Measurements from ENCODE around the gene COLEC12. TPM values are rescaled to one million over a fixed set of nuclear protein-coding genes. Genes with fewer than 3 reads are reported as not detected.

Gene COLEC12
- total RNA-seq, 1 experiment from 2014 or later: not detected

DNA sequence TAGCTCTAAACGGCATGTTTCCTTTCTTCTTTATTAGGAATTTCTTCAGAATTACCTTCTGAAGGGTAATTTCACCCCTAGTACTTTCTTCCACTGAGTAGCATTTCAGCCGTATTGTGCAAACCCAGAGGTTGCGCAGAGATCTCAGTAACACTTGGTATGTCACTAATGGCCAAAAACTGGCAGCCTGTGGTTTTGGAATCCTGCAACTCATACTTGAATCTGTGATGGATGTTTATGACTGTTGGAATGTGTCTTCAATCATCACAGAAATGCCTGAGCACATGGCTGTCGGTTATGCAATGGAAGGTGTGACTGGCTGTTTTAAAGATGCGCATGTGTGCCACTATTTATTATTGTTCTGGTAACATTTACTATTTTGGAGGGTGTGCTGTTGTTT lies 100.0 kb downstream of the COLEC12 start:
- Histone ChIP-seq H3K9ac (ENCODE audit: low read length) (no peak overlapping the region), H3K4me3 (replicated peaks in 1 of 2; ENCODE audit: low read depth in 1 of 2, low read length in 2 of 2) (no peak overlapping the region), H3K79me2 (ENCODE audit: insufficient read depth, low read length) (no peaks in the 10 kb centered on the region), H3K4me2 (ENCODE audit: low read length) (no peak overlapping the region), H3K27ac (ENCODE audit: low read depth, low read length) (no peak overlapping the region), H2AFZ (ENCODE audit: low read depth, low read length, poor library complexity, severe bottlenecking) (no peak overlapping the region), H4K20me1 (ENCODE audit: insufficient read depth) (no peaks in the 10 kb centered on the region), H3K9me2 (ENCODE audit: insufficient read depth) (no peaks in the 10 kb centered on the region), H3K4me1 (ENCODE audit: control insufficient read depth in 1 of 2, insufficient read depth in 2 of 2, low read length in 2 of 2) (no peaks in the 10 kb centered on the region), H3K9me3 (ENCODE audit: control insufficient read depth in 1 of 2, insufficient read depth in 1 of 2, low read depth in 1 of 2, low read length in 2 of 2) (no peaks in the 10 kb centered on the region), H3K27me3 (ENCODE audit: insufficient read depth, low read length) (0 out of 2 replicates have a peak, but pooled peaks cover 6% of the 10 kb centered on the region), H3K36me3 (ENCODE audit: control insufficient read depth in 1 of 2, insufficient read depth in 2 of 2, low read length in 2 of 2) (no peaks in the 10 kb centered on the region)
- BruUV-seq (replicated peaks): no TSS peak
- ChIA-PET CTCF (no interaction called here), POLR2A (no interaction called here), RAD21 (ENCODE audit: low non-redundant PET in 1 of 2, low total read pairs in 2 of 2, uncharacterized antibody in 2 of 2, unreplicated experiment in 2 of 2) (no interaction called here)
- intact Hi-C loops (cut with micrococcal nuclease): loop anchor here (5.0 kb wide), 1 partner anchor 52 kb away; no protein-coding TSS in a partner anchor
- ATAC-seq (no peak), DNase-seq (ENCODE audit: low read depth, low spot score) (no peak)
- TF ChIP-seq TCF7L2 (IDR thresholded peaks at IDR 0.05; ENCODE audit: borderline replicate concordance, extremely low read depth, insufficient read depth, insufficient read length) (no peak), JUND (IDR thresholded peaks at IDR 0.05) (no peak), EGR1 (IDR thresholded peaks at IDR 0.05; ENCODE audit: low read depth) (no peak), FOSL1 (IDR thresholded peaks at IDR 0.05; ENCODE audit: low read depth) (no peak), SIN3A (IDR thresholded peaks at IDR 0.05; ENCODE audit: low read depth) (no peak), EZH2 (IDR thresholded peaks at IDR 0.05) (no peak), SRF (IDR thresholded peaks at IDR 0.05; ENCODE audit: low read depth) (no peak), ZNF274 (IDR thresholded peaks at IDR 0.05; ENCODE audit: low read depth, low read length) (no peak), ZFX (IDR thresholded peaks at IDR 0.05) (no peak), CEBPB (IDR thresholded peaks at IDR 0.05; ENCODE audit: low read depth) (no peak), POLR2AphosphoS5 (IDR thresholded peaks at IDR 0.05; ENCODE audit: low read depth, low read length) (no peak), SP1 (IDR thresholded peaks at IDR 0.05; ENCODE audit: low read depth) (no peak), EZH2phosphoT487 (IDR thresholded peaks at IDR 0.05; ENCODE audit: borderline replicate concordance) (no peak)

DNA sequence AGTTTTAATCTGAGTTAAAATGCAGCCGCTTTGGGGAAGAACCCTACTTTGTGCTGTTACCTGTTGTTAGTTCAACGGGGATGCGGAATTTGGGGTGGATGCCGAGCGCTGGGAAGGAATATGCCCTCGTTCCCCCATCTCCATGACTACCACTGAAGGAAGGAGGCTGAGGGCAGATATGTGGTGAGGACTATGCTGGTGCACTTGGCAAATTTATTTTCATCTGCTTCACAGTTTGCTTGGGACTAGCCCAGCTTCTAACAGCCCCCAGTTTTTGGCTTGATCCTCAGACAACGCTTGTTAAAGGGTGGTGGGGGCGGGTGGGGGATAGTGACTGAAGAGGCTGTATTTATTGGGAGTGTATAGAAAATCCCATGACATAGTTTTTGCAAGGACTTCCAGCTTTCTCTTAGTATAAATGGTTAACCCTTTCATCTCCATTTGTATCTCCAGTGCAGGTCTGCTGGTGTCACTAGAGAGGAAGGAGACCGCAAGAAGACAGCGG lies 100.8 kb downstream of the COLEC12 start:
- POLR2A ChIA-PET: no interaction called here
- no peak overlapping the region for H3K4me2 ChIP-seq (ENCODE audit: low read length)
- no peaks in the 10 kb centered on the region for H3K9me2 ChIP-seq (ENCODE audit: insufficient read depth)
- no peaks in the 10 kb centered on the region for H3K4me1 ChIP-seq (ENCODE audit: control insufficient read depth in 1 of 2, insufficient read depth in 2 of 2, low read length in 2 of 2)
- 0 out of 2 replicates have a peak, but pooled peaks cover 6% of the 10 kb centered on the region for H3K27me3 ChIP-seq (ENCODE audit: insufficient read depth, low read length)
- no peak overlapping the region for H3K27ac ChIP-seq (ENCODE audit: low read depth, low read length)
- intact Hi-C loops (cut with micrococcal nuclease): loop anchor here (5.0 kb wide), 1 partner anchor 53 kb away; no protein-coding TSS in a partner anchor
- H3K36me3 ChIP-seq (ENCODE audit: control insufficient read depth in 1 of 2, insufficient read depth in 2 of 2, low read length in 2 of 2): no peaks in the 10 kb centered on the region
- H4K20me1 ChIP-seq (ENCODE audit: insufficient read depth): no peaks in the 10 kb centered on the region
- CTCF ChIA-PET: no interaction called here
- ATAC-seq (no peak), DNase-seq (ENCODE audit: low read depth, low spot score) (no peak)
- H3K9me3 ChIP-seq (ENCODE audit: control insufficient read depth in 1 of 2, insufficient read depth in 1 of 2, low read depth in 1 of 2, low read length in 2 of 2): no peaks in the 10 kb centered on the region
- H3K9ac ChIP-seq (ENCODE audit: low read length): no peak overlapping the region
- H2AFZ ChIP-seq (ENCODE audit: low read depth, low read length, poor library complexity, severe bottlenecking): no peak overlapping the region
- TF ChIP-seq EGR1 (IDR thresholded peaks at IDR 0.05; ENCODE audit: low read depth): no peak
- TF ChIP-seq YY1 (IDR thresholded peaks at IDR 0.05; ENCODE audit: extremely low read depth, insufficient replicate concordance, low read depth, low read length): no peak
- no peak for TF ChIP-seq POLR2A (IDR thresholded peaks at IDR 0.05; ENCODE audit: borderline replicate concordance, extremely low read depth, insufficient read depth, insufficient read length)
- no peak for TF ChIP-seq ZFX (IDR thresholded peaks at IDR 0.05)
- no peak for TF ChIP-seq ELF1 (IDR thresholded peaks at IDR 0.05; ENCODE audit: borderline replicate concordance, low read depth)
- no peak for TF ChIP-seq TCF7L2 (IDR thresholded peaks at IDR 0.05; ENCODE audit: borderline replicate concordance, extremely low read depth, insufficient read depth, insufficient read length)
- no peak for TF ChIP-seq EZH2 (IDR thresholded peaks at IDR 0.05)
- TF ChIP-seq, protein P1, sequence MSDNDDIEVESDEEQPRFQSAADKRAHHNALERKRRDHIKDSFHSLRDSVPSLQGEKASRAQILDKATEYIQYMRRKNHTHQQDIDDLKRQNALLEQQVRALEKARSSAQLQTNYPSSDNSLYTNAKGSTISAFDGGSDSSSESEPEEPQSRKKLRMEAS (IDR thresholded peaks at IDR 0.05): no peak
- TF ChIP-seq SP1 (IDR thresholded peaks at IDR 0.05; ENCODE audit: low read depth): no peak
- no peak overlapping the region for H3K4me3 ChIP-seq (replicated peaks in 1 of 2; ENCODE audit: low read depth in 1 of 2, low read length in 2 of 2)
- RAD21 ChIA-PET (ENCODE audit: low non-redundant PET in 1 of 2, low total read pairs in 2 of 2, uncharacterized antibody in 2 of 2, unreplicated experiment in 2 of 2): no interaction called here
- BruUV-seq (replicated peaks): no TSS peak
- no peaks in the 10 kb centered on the region for H3K79me2 ChIP-seq (ENCODE audit: insufficient read depth, low read length)

All from HCT116 (cell line).